Fibroblast of villous mesenchyme (primary cell): Measurements from ENCODE around the gene CMTM1. TPM values are rescaled to one million over a fixed set of nuclear protein-coding genes. Genes with fewer than 3 reads are reported as not detected.
"Not testable (repeated sequence)": the region's sequence is repeated elsewhere in the genome, so short reads cannot be mapped to it uniquely, and the experiment has no call there.

ENCODE experiments used
- DNase-seq: peaks from one replicate; pipeline ENCODE4 v3.0.0-alpha.2; 2010; ENCODE audit warnings: low read depth
- H3K4me3 ChIP-seq: 2 replicates; pipeline ENCODE4 v1.5.1; 2011; ENCODE audit warnings: low read depth, mild to moderate bottlenecking, low read length
- small RNA-seq: library from RNA; depleted of rRNA; stranded (forward); fragments of <200 nt; gene quantifications from one replicate; pipeline ENCODE3, GENCODE V24; 2012
- total RNA-seq: library from RNA; depleted of rRNA; stranded (reverse); fragments of >200 nt; gene quantifications from 2 replicates; pipeline ENCODE4 v1.2.3, GENCODE V29; 2012
- TF ChIP-seq, protein P1 (sequence below): IDR thresholded peaks from 2 replicates; pipeline ENCODE4 v1.5.1; 2012; ENCODE audit warnings: low read depth, mild to moderate bottlenecking, low read length; ENCODE audit not compliant: insufficient read depth

The CMTM1 gene
- total RNA-seq, 1 donor, result 3.9 TPM

DNA sequence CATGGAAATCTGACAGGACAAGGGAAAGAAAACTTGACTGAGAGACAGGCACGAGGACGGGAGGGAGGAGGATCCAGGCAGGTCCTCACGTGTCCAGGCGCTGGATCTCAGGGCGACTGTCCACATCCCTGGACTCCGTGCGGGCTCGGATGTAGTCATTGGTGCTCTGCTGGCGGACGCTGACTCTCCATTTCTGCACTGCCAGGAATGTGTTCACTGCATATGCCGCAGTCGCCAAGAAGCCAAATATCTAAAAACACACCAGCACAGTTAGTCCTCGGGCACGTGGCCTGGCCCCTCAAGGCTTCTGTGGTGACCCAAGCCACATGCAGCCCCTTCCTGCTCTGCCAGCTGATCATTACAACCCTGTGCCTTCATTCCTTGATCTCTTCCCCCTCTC, 55.7 kb downstream of the CMTM1 start:
- TF ChIP-seq, protein P1, sequence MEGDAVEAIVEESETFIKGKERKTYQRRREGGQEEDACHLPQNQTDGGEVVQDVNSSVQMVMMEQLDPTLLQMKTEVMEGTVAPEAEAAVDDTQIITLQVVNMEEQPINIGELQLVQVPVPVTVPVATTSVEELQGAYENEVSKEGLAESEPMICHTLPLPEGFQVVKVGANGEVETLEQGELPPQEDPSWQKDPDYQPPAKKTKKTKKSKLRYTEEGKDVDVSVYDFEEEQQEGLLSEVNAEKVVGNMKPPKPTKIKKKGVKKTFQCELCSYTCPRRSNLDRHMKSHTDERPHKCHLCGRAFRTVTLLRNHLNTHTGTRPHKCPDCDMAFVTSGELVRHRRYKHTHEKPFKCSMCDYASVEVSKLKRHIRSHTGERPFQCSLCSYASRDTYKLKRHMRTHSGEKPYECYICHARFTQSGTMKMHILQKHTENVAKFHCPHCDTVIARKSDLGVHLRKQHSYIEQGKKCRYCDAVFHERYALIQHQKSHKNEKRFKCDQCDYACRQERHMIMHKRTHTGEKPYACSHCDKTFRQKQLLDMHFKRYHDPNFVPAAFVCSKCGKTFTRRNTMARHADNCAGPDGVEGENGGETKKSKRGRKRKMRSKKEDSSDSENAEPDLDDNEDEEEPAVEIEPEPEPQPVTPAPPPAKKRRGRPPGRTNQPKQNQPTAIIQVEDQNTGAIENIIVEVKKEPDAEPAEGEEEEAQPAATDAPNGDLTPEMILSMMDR, result no peak
- H3K4me3 ChIP-seq, result no peak overlapping the region
- DNase-seq, result no peak

DNA sequence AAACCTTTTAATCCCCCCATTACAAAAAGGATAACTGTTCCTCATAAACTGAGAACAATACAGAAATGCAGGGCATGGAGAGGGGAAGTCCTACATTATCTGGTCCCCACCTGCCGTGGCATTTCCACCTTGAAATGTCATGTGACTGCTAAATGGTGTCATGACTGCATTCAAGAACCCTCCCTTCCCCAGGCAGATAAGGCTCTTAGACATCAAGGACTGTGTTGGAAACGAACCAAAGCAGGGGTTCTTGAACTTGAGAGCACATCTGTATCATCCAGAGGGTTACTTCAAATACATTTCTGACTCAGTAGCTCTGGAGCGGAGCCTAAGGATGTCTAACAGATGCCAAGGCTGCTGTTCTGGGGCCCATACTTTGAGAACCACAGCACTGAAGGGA, 56.6 kb downstream of the CMTM1 start:
- DNase-seq, result no peak
- TF ChIP-seq, protein P1, result no peak
- no peak overlapping the region for H3K4me3 ChIP-seq

DNA sequence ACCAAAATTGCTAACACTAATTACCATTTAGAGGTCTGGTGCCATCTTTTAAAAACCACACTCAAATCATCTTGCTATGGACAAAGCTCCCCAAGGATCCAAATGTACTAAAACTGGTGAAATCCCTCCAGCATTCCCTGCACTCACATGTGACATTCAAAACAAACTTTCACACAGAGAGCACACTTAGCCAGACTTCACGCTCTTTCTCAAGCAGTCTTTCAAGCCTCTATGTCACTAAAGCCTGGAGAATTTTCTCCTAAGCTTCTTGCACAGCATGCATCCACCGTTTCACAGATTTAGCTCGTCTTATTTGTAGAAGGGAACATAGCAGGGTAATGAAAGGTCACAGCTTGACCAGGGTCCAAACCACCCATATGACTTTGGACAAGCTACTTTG, 57.5 kb downstream of the CMTM1 start:
- H3K4me3 ChIP-seq, result no peak overlapping the region
- TF ChIP-seq, protein P1, result no peak
- no peak for DNase-seq

DNA sequence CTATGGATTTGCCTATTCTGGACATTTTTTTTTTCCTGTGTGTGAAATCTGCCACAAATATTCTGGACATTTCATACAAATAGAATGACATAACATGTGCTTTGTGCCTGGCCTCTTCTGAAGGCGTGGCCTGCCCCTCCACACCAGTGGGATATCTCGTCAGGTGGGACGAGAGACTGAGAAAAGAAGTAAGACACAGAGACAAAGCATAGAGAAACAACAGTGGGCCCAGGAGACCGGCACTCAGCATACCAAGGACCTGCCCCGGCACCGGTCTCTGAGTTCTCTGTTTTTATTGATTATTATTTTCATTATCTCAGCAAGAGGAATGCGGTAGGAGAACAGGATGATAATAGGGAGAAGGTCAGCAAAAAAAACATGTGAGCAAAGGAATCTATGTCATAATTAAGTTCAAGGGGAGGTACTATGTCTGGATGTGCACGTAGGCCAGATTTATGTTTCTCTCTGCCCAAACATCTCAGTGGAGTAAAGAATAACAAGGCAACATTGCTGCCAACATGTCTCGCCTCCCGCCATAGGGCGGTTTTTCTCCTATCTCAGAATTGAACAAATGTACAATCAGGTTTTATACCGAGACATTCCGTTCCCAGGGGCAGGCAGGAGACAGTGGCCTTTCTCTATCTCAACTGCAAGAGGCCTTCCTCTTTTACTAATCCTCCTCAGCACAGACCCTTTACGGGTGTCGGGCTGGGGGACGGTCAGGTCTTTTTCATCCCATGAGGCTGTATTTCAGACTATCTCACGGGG, 61.6 kb downstream of the CMTM1 start:
- not testable (repeated sequence) for DNase-seq, H3K4me3 ChIP-seq

Small RNAs within 50 kb of the gene (small RNA-seq; reads per million reads assigned to genes)
- gene CKLF-CMTM1, result not detected

Other genes with a start within 250 kb of the CMTM1 start
- not detected in 2 replicates for gene CDH5, start 199.7 kb upstream of the CMTM1 start, total RNA-seq
- gene BEAN1, start 139.1 kb upstream of the CMTM1 start, total RNA-seq, result under 0.01 and 0.32 TPM in 2 replicates
- gene TK2, start 16.3 kb upstream of the CMTM1 start, total RNA-seq, result 38.9 and 41.9 TPM in 2 replicates
- gene CKLF, start 13.9 kb upstream of the CMTM1 start, total RNA-seq, result 55.4 and 58.3 TPM in 2 replicates
- gene CMTM2, start 13.0 kb downstream of the CMTM1 start, total RNA-seq, result not detected in 2 replicates
- gene CMTM3, start 38.3 kb downstream of the CMTM1 start, total RNA-seq, result 22.0 and 26.7 TPM in 2 replicates
- 20.7 and 22.5 TPM in 2 replicates for gene CMTM4, start 130.3 kb downstream of the CMTM1 start, total RNA-seq
- gene DYNC1LI2, start 185.2 kb downstream of the CMTM1 start, total RNA-seq, result 146 and 147 TPM in 2 replicates
- under 0.01 TPM in 1 of 2 replicates, not detected in the other for gene TERB1, start 235.1 kb downstream of the CMTM1 start, total RNA-seq